HFFc6 (cell line): ENCODE data around the gene SREBF1. TPM values are rescaled to one million over a fixed set of nuclear protein-coding genes. Genes with fewer than 3 reads are reported as not detected.

ENCODE experiments used
- DNase-seq: peaks from one replicate; pipeline ENCODE4 v3.0.0-alpha.2; 2018
- H3K27ac Mint-ChIP-seq: 2 replicates; pipeline ENCODE4 v1.8.0; 2020; ENCODE audit warnings: mild to moderate bottlenecking, mixed read lengths
- H3K27me3 Mint-ChIP-seq: 2 replicates; pipeline ENCODE4 v1.8.0; 2021; ENCODE audit warnings: mild to moderate bottlenecking, moderate library complexity, mixed read lengths; ENCODE audit not compliant: insufficient read depth
- H3K36me3 Mint-ChIP-seq: 2 replicates; pipeline ENCODE4 v1.8.0; 2021; ENCODE audit warnings: low read depth, mixed read lengths
- H3K4me1 Mint-ChIP-seq: 2 replicates; pipeline ENCODE4 v1.8.0; 2020; ENCODE audit warnings: low read depth, mixed read lengths
- H3K4me3 Mint-ChIP-seq: 2 replicates; pipeline ENCODE4 v1.8.0; 2020; ENCODE audit warnings: mild to moderate bottlenecking, moderate library complexity, mixed read lengths
- H3K9me3 Mint-ChIP-seq: 2 replicates; pipeline ENCODE4 v1.8.0; 2020; ENCODE audit warnings: mild to moderate bottlenecking, mixed read lengths
- CTCF ChIP-seq: fragments of 200-600 bp; sonication (generic); IDR thresholded peaks from 2 replicates; pipeline ENCODE4 v1.5.0; 2021; ENCODE audit warnings: antibody characterized with exemption, mild to moderate bottlenecking
- total RNA-seq, 6 experiments: library from RNA; stranded (reverse); fragmentation: NEBNext Ultra II Directional; extraction: Animal tissue kit (Norgen Biotek cat#: 25700); gene quantifications; 2 replicates in 1 of 6; 3 replicates in 5 of 6; pipeline ENCODE4 v1.2.3, GENCODE V29; 2021

Gene SREBF1
- total RNA-seq, 6 experiments from 2014 or later, result 34.9 to 51.7 (median 40.5) TPM

- H3K4me1 Mint-ChIP-seq, result peaks cover 16% of the 10 kb centered on the region
- peaks cover 4% of the 10 kb centered on the region; the same call in 1 of the 2 replicates for H3K36me3 Mint-ChIP-seq
- H3K27ac Mint-ChIP-seq, result no peak overlapping the region
- TF ChIP-seq CTCF, result no peak
- H3K27me3 Mint-ChIP-seq, result peaks cover 2% of the 10 kb centered on the region; the same call in 1 of the 2 replicates
- no peak overlapping the region for H3K4me3 Mint-ChIP-seq
- no peaks in the 10 kb centered on the region for H3K9me3 Mint-ChIP-seq
- no peak for DNase-seq
Observed at GRCh38 chr17:17857496-17857895, 20.7 kb upstream of the SREBF1 start.

GRCh38 chr17:17856386-17856785 is 19.6 kb upstream of the SREBF1 start:
- Mint-ChIP-seq H3K9me3 (no peaks in the 10 kb centered on the region), H3K27ac (no peak overlapping the region), H3K36me3 (peaks cover 10% of the 10 kb centered on the region; the same call in 1 of the 2 replicates), H3K4me1 (peaks cover 16% of the 10 kb centered on the region), H3K4me3 (no peak overlapping the region), H3K27me3 (peaks cover 2% of the 10 kb centered on the region; the same call in 1 of the 2 replicates)
- DNase-seq, result no peak
- TF ChIP-seq CTCF, result no peak

DNA sequence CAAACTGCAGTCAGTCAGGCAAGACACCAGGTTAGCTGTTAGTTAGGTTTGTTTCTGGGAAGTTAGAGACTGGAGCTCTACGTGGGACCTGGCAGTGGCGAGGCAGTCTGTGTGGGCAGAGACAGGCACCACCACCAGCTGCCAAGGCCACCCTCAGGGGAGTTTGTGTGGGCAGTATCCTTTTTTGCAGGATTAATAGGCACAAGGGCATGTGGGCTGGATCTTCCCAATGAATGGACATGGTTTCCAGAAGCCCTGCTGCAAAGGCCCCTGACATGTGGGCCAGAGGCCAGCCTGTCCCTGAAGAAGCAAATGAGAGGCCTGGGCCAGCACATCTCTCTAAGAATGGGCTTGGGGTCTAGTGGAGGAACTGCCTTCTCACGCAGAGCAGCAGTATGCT is 19.2 kb upstream of the SREBF1 start:
- H3K27me3 Mint-ChIP-seq, result no peaks in the 10 kb centered on the region; the same call in 1 of the 2 replicates
- TF ChIP-seq CTCF, result no peak
- peaks cover 16% of the 10 kb centered on the region for H3K4me1 Mint-ChIP-seq
- H3K9me3 Mint-ChIP-seq, result no peaks in the 10 kb centered on the region
- peaks cover 10% of the 10 kb centered on the region; the same call in 1 of the 2 replicates for H3K36me3 Mint-ChIP-seq
- H3K27ac Mint-ChIP-seq, result no peak overlapping the region
- H3K4me3 Mint-ChIP-seq, result no peak overlapping the region
- DNase-seq, result no peak

DNA sequence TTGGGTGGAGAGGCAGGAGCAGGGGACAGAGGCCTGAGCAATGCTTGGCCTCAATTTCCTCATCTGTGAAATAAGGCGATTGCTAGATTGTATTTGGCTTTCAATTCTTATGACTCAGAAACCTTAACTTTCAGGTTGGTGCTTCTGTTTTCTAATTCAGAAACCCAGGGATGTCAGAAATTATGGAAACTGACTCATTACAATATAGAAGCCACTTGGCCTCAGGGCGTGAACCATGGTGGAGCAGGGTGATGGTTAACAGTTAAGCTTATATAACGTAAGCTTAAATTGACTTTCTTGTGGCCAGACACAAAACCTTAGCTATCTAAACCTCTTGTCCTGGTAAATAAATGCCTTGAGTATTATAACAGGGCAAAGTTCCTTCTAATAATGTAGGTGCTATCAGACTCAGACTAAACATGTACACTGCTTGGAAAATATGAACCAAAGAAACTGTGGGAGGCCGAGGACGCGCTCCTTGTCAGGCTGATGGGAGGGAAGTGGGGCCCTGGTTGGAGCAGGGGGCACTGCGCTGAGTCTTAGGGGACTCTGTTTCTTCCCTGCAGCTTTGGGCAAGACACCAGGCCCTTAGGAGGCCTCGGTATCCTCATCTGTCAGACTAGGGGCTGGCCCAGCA is 17.1 kb upstream of the SREBF1 start:
- peak; percentile 30 for DNase-seq
- Mint-ChIP-seq H3K27me3 (peaks cover 3% of the 10 kb centered on the region), H3K9me3 (no peaks in the 10 kb centered on the region), H3K4me3 (no peak overlapping the region; the same call in 1 of the 2 replicates), H3K36me3 (peaks cover 17% of the 10 kb centered on the region; the same call in 1 of the 2 replicates), H3K27ac (peak overlapping the region; percentile 70), H3K4me1 (peaks cover 34% of the 10 kb centered on the region)
- no peak for TF ChIP-seq CTCF

DNA sequence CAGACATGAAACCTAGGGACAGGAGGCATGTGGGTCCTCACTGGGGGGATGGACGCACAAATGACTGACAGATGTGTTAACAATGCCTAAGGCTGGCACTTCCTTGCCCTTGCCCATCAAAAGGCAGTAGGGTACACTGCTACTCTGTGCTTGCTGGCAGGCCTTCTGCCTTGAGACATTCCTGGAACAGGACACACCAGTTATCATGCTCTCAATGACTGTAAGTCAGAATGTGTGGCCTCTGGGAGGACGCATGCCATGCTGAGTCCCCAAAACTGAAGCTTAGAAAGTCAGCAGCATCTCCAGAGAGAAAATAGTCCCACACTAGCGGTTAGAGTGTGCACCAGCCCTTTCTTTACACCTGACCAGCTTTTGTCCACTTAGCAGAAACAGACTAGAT is 16.1 kb upstream of the SREBF1 start:
- Mint-ChIP-seq H3K27ac (no peak overlapping the region), H3K36me3 (peaks cover 17% of the 10 kb centered on the region; the same call in 1 of the 2 replicates), H3K4me3 (no peak overlapping the region), H3K9me3 (no peaks in the 10 kb centered on the region), H3K27me3 (peaks cover 3% of the 10 kb centered on the region), H3K4me1 (peaks cover 35% of the 10 kb centered on the region)
- TF ChIP-seq CTCF, result no peak
- DNase-seq, result no peak
